GM12892 (cell line): ENCODE measurements around the gene GRSF1.

ENCODE experiments used
- POLR2A ChIP-seq: IDR thresholded peaks from 2 replicates; pipeline ENCODE4 v1.6.1; 2011; ENCODE audit warnings: low read depth, low read length, control low read depth
- POLR2AphosphoS5 ChIP-seq: IDR thresholded peaks from 2 replicates; pipeline ENCODE4 v1.6.1; 2011; ENCODE audit warnings: low read depth, low read length, control low read depth
- TAF1 ChIP-seq: IDR thresholded peaks from 2 replicates; pipeline ENCODE4 v1.6.1; 2011; ENCODE audit warnings: low read depth, mild to moderate bottlenecking, control low read depth, low read length, borderline replicate concordance

GRCh38 chr4:70842761-70843435, 3.2 kb upstream of the GRSF1 start:
- TF ChIP-seq TAF1: no peak
- no peak for TF ChIP-seq POLR2A
- no peak for TF ChIP-seq POLR2AphosphoS5
